HFFc6 (cell line): ENCODE data around the gene RPS19. TPM values are rescaled to one million over a fixed set of nuclear protein-coding genes. Genes with fewer than 3 reads are reported as not detected.

ENCODE experiments used
- DNase-seq: peaks from one replicate; pipeline ENCODE4 v3.0.0-alpha.2; 2018
- H3K27ac Mint-ChIP-seq: 2 replicates; pipeline ENCODE4 v1.8.0; 2020; ENCODE audit warnings: mild to moderate bottlenecking, mixed read lengths
- H3K27me3 Mint-ChIP-seq: 2 replicates; pipeline ENCODE4 v1.8.0; 2021; ENCODE audit warnings: mild to moderate bottlenecking, moderate library complexity, mixed read lengths; ENCODE audit not compliant: insufficient read depth
- H3K36me3 Mint-ChIP-seq: 2 replicates; pipeline ENCODE4 v1.8.0; 2021; ENCODE audit warnings: low read depth, mixed read lengths
- H3K4me1 Mint-ChIP-seq: 2 replicates; pipeline ENCODE4 v1.8.0; 2020; ENCODE audit warnings: low read depth, mixed read lengths
- H3K4me3 Mint-ChIP-seq: 2 replicates; pipeline ENCODE4 v1.8.0; 2020; ENCODE audit warnings: mild to moderate bottlenecking, moderate library complexity, mixed read lengths
- H3K9me3 Mint-ChIP-seq: 2 replicates; pipeline ENCODE4 v1.8.0; 2020; ENCODE audit warnings: mild to moderate bottlenecking, mixed read lengths
- total RNA-seq, 6 experiments: library from RNA; stranded (reverse); fragmentation: NEBNext Ultra II Directional; extraction: Animal tissue kit (Norgen Biotek cat#: 25700); gene quantifications; 2 replicates in 1 of 6; 3 replicates in 5 of 6; pipeline ENCODE4 v1.2.3, GENCODE V29; 2021
- TF ChIP-seq, protein P1 (sequence below): fragments of 200-600 bp; sonication (generic); IDR thresholded peaks from 2 replicates; pipeline ENCODE4 v1.5.0; 2021; ENCODE audit warnings: antibody characterized with exemption, mild to moderate bottlenecking

The RPS19 gene
- total RNA-seq, 6 experiments from 2014 or later: 2,312 to 2,495 (median 2,438) TPM

DNA sequence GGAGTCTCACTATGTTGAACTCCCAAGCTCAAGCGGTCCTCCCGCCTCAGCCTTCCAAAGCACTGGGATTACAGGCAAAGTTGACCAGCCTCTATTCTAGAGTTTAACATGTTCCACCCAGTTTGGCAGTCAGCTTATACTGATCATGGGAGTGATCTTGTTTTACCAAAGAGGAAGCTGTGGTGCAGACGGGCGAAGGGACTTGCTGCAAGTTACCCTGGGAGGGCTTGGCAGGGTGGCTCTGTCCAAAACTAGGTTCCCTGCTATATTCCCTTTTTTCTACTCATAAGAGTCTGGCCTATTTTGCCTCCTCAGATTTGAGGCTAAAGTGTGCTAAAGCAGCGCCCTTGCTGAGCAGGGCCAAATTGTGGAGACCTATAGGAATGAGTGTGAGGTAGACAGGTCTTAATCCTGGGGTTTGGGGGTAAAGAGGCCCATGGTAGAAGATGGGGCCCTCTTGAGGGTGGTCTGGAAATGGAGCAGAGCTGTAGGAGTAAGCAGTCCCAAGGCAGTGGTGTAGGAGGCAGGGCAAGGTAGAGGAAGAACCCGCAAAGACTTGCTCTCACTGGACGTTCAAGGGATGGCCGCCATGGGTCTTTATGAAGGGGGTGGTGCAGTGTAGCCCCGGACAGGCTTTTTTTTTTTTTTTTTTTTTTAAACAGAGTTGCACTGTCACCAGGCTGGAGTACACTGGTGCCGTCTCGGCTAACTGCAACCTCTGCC lies 3.3 kb downstream of the RPS19 start:
- Mint-ChIP-seq H3K9me3 (no peaks in the 10 kb centered on the region), H3K4me3 (peak overlapping the region; percentile 99), H3K27ac (peak overlapping the region; percentile 74), H3K4me1 (peaks cover 53% of the 10 kb centered on the region), H3K36me3 (peaks cover 55% of the 10 kb centered on the region), H3K27me3 (peaks cover 20% of the 10 kb centered on the region)
- TF ChIP-seq, protein P1, sequence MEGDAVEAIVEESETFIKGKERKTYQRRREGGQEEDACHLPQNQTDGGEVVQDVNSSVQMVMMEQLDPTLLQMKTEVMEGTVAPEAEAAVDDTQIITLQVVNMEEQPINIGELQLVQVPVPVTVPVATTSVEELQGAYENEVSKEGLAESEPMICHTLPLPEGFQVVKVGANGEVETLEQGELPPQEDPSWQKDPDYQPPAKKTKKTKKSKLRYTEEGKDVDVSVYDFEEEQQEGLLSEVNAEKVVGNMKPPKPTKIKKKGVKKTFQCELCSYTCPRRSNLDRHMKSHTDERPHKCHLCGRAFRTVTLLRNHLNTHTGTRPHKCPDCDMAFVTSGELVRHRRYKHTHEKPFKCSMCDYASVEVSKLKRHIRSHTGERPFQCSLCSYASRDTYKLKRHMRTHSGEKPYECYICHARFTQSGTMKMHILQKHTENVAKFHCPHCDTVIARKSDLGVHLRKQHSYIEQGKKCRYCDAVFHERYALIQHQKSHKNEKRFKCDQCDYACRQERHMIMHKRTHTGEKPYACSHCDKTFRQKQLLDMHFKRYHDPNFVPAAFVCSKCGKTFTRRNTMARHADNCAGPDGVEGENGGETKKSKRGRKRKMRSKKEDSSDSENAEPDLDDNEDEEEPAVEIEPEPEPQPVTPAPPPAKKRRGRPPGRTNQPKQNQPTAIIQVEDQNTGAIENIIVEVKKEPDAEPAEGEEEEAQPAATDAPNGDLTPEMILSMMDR: no peak
- no peak for DNase-seq

GRCh38 chr19:41864374-41864773 lies 4.3 kb downstream of the RPS19 start:
- Mint-ChIP-seq H3K27ac (peak overlapping the region; percentile 74), H3K4me1 (peaks cover 48% of the 10 kb centered on the region), H3K4me3 (peak overlapping the region; percentile 72), H3K9me3 (no peaks in the 10 kb centered on the region), H3K27me3 (peaks cover 20% of the 10 kb centered on the region), H3K36me3 (peaks cover 63% of the 10 kb centered on the region)
- DNase-seq: no peak
- TF ChIP-seq, protein P1: no peak

DNA sequence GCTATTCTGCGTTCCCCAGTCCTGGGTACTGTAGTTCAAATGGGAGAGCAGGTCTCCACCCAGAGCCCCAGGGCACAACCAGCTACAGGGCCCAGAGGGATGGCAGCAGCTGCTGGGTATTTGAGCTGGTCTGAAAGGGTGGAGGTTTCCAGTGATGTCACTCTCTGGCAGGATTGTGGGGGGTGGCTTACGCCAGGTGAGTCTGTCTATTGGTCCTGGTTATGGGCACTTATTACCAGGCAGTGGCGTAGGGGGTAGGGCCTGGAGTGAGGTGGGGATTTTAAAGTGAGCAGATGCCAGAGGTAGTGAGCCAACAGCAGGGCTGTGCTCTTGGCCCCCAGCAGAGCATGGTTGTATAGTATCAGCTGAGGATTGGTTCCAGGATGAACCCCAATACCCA lies 6.2 kb downstream of the RPS19 start:
- peaks cover 17% of the 10 kb centered on the region for H3K27me3 Mint-ChIP-seq
- no peak overlapping the region for H3K4me3 Mint-ChIP-seq
- H3K4me1 Mint-ChIP-seq: peaks cover 43% of the 10 kb centered on the region
- peaks cover 64% of the 10 kb centered on the region for H3K36me3 Mint-ChIP-seq
- no peaks in the 10 kb centered on the region for H3K9me3 Mint-ChIP-seq
- no peak for DNase-seq
- peak overlapping the region; percentile 71 for H3K27ac Mint-ChIP-seq
- TF ChIP-seq, protein P1: no peak

DNA sequence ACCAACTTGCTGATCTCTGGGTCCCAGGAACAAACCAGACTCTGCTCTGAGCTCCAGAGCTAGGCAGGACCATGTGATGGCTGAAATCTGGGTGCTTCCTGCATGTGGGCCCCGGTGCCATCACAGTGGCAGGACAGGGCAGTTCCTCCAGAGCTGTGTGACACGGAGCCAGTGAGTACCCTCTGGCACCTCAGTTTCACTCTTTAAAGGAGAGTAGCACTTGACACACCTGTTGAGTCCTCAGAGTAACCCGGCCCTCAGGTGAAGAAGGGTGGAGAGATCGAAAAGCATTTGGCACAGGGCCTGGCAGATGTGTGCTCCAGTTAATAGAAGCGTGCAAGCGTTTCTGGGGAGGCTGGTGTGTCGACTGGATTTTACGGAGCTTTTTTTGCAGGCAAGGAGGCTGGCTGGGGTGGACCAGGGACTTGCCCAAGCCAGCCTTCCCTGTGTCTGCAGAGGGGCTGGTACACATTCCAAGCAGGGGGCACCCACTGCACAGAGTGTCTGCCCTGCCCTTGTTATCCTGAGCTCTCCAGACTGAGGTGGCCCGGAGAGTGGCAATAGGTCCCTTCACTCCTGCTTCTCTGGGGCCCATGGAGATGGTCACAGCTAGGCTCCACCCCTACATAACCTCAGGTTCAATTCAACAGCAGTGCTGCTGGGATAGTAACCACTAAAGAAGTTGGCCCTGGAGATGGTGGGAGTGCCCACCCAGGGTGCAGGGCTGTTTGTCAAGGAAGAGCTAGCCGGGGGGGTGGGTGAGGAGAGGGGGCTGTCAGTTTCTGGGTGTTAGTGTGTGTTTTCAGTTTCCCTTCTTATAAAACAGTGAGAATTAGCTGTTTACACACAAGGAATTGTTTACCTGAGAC lies 8.3 kb downstream of the RPS19 start:
- Mint-ChIP-seq H3K4me3 (no peak overlapping the region; the same call in 1 of the 2 replicates), H3K4me1 (peaks cover 22% of the 10 kb centered on the region), H3K36me3 (peaks cover 48% of the 10 kb centered on the region), H3K27me3 (peaks cover 31% of the 10 kb centered on the region), H3K9me3 (no peaks in the 10 kb centered on the region), H3K27ac (peak overlapping the region; percentile 74)
- TF ChIP-seq, protein P1: no peak
- DNase-seq: no peak

GRCh38 chr19:41868989-41869300 lies 8.9 kb downstream of the RPS19 start:
- TF ChIP-seq, protein P1: no peak
- Mint-ChIP-seq H3K4me3 (no peak overlapping the region; the same call in 1 of the 2 replicates), H3K4me1 (peaks cover 16% of the 10 kb centered on the region), H3K9me3 (no peaks in the 10 kb centered on the region), H3K36me3 (peaks cover 44% of the 10 kb centered on the region), H3K27ac (peak overlapping the region; percentile 74; the same call in 1 of the 2 replicates), H3K27me3 (peaks cover 33% of the 10 kb centered on the region)
- DNase-seq: no peak
